ENCODE data around the gene GARIN5A. TPM values are rescaled to one million over a fixed set of nuclear protein-coding genes. Genes with fewer than 3 reads are reported as not detected.

Gene GARIN5A
- polyA plus RNA-seq, 1 of the 3 experiments (the other 2 are of a cell fraction) = 1.3 TPM

GRCh38 chr19:50498219-50499056 is 21.8 kb upstream of the GARIN5A start:
- POLR2A ChIA-PET = no interaction called here

More at GRCh38 chr19:50498219-50499056, 21.8 kb upstream of the GARIN5A start:
- Histone ChIP-seq H2AFZ (ENCODE audit: low read depth) (no peak overlapping the region), H3K36me3 (replicated peaks in 1 of 2; ENCODE audit: control insufficient read depth in 1 of 2, insufficient read depth in 2 of 2, low read length in 1 of 2) (no peaks in the 10 kb centered on the region), H3K9me3 (no peaks in the 10 kb centered on the region), H3K4me3 (ENCODE audit: low read depth in 2 of 2, low read length in 1 of 2) (no peak overlapping the region), H3K4me2 (no peak overlapping the region), H3K27me3 (ENCODE audit: insufficient read depth) (no peaks in the 10 kb centered on the region), H3K79me2 (ENCODE audit: insufficient read depth) (no peaks in the 10 kb centered on the region), H3K4me1 (ENCODE audit: control insufficient read depth in 1 of 2, insufficient read depth in 2 of 2, low read depth in 1 of 2, low read length in 1 of 2) (peaks cover 0 to 7% of the 10 kb centered on the region in 2 experiments; a peak in 1 of 4 replicates), H3K27ac (ENCODE audit: low read depth in 2 of 2, low read length in 1 of 2) (no peak overlapping the region), H4K20me1 (ENCODE audit: insufficient read depth) (no peaks in the 10 kb centered on the region), H3K9me2 (no peaks in the 10 kb centered on the region), H3K9ac (no peak overlapping the region), H3F3A (replicated peaks; ENCODE audit: insufficient read depth) (no peaks in the 10 kb centered on the region)
- WGBS (ENCODE audit: low lambda C conversion rate) = 53% methylated on average over 11 of the region's 11 CpGs
- no peak for TF ChIP-seq RFX5 (IDR thresholded peaks at IDR 0.05; ENCODE audit: low read length)
- TF ChIP-seq RAD21 (IDR thresholded peaks at IDR 0.05; ENCODE audit: low read length) = no peak
- TF ChIP-seq, protein P1, sequence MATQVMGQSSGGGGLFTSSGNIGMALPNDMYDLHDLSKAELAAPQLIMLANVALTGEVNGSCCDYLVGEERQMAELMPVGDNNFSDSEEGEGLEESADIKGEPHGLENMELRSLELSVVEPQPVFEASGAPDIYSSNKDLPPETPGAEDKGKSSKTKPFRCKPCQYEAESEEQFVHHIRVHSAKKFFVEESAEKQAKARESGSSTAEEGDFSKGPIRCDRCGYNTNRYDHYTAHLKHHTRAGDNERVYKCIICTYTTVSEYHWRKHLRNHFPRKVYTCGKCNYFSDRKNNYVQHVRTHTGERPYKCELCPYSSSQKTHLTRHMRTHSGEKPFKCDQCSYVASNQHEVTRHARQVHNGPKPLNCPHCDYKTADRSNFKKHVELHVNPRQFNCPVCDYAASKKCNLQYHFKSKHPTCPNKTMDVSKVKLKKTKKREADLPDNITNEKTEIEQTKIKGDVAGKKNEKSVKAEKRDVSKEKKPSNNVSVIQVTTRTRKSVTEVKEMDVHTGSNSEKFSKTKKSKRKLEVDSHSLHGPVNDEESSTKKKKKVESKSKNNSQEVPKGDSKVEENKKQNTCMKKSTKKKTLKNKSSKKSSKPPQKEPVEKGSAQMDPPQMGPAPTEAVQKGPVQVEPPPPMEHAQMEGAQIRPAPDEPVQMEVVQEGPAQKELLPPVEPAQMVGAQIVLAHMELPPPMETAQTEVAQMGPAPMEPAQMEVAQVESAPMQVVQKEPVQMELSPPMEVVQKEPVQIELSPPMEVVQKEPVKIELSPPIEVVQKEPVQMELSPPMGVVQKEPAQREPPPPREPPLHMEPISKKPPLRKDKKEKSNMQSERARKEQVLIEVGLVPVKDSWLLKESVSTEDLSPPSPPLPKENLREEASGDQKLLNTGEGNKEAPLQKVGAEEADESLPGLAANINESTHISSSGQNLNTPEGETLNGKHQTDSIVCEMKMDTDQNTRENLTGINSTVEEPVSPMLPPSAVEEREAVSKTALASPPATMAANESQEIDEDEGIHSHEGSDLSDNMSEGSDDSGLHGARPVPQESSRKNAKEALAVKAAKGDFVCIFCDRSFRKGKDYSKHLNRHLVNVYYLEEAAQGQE (IDR thresholded peaks at IDR 0.05; ENCODE audit: low read depth, low read length) = no peak
- no peak for TF ChIP-seq POLR2AphosphoS5 (IDR thresholded peaks at IDR 0.05; ENCODE audit: low read depth, low read length)
- TF ChIP-seq USF2 (IDR thresholded peaks at IDR 0.05; ENCODE audit: borderline replicate concordance, low read depth, low read length) = no peak
- TF ChIP-seq, protein P2, sequence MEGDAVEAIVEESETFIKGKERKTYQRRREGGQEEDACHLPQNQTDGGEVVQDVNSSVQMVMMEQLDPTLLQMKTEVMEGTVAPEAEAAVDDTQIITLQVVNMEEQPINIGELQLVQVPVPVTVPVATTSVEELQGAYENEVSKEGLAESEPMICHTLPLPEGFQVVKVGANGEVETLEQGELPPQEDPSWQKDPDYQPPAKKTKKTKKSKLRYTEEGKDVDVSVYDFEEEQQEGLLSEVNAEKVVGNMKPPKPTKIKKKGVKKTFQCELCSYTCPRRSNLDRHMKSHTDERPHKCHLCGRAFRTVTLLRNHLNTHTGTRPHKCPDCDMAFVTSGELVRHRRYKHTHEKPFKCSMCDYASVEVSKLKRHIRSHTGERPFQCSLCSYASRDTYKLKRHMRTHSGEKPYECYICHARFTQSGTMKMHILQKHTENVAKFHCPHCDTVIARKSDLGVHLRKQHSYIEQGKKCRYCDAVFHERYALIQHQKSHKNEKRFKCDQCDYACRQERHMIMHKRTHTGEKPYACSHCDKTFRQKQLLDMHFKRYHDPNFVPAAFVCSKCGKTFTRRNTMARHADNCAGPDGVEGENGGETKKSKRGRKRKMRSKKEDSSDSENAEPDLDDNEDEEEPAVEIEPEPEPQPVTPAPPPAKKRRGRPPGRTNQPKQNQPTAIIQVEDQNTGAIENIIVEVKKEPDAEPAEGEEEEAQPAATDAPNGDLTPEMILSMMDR (IDR thresholded peaks at IDR 0.05) = no peak
- no peak for TF ChIP-seq EP300 (IDR thresholded peaks at IDR 0.05; ENCODE audit: borderline replicate concordance in 1 of 2, low read depth in 1 of 2, low read length in 1 of 2)
- no peak for TF ChIP-seq ELF1 (IDR thresholded peaks at IDR 0.05)
- TF ChIP-seq TEAD4 (IDR thresholded peaks at IDR 0.05; ENCODE audit: borderline replicate concordance, insufficient read depth) = no peak
- no peak for TF ChIP-seq FOXM1 (IDR thresholded peaks at IDR 0.05; ENCODE audit: low read depth)
- TF ChIP-seq GATA2 (CRISPR knock-in tag; IDR thresholded peaks at IDR 0.05) = no peak
- no peak for TF ChIP-seq MXI1 (IDR thresholded peaks at IDR 0.05; ENCODE audit: low read depth, low read length)
- no peak for TF ChIP-seq MEF2A (IDR thresholded peaks at IDR 0.05; ENCODE audit: borderline replicate concordance, low read depth)
- TF ChIP-seq SIN3A (IDR thresholded peaks at IDR 0.05; ENCODE audit: borderline replicate concordance, low read depth, low read length) = no peak
- TF ChIP-seq FOXJ3 (CRISPR knock-in tag; IDR thresholded peaks at IDR 0.05) = no peak
- TF ChIP-seq, protein P3, sequence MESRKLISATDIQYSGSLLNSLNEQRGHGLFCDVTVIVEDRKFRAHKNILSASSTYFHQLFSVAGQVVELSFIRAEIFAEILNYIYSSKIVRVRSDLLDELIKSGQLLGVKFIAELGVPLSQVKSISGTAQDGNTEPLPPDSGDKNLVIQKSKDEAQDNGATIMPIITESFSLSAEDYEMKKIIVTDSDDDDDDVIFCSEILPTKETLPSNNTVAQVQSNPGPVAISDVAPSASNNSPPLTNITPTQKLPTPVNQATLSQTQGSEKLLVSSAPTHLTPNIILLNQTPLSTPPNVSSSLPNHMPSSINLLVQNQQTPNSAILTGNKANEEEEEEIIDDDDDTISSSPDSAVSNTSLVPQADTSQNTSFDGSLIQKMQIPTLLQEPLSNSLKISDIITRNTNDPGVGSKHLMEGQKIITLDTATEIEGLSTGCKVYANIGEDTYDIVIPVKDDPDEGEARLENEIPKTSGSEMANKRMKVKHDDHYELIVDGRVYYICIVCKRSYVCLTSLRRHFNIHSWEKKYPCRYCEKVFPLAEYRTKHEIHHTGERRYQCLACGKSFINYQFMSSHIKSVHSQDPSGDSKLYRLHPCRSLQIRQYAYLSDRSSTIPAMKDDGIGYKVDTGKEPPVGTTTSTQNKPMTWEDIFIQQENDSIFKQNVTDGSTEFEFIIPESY (IDR thresholded peaks at IDR 0.05; ENCODE audit: borderline replicate concordance, low read depth) = no peak
- no peak for TF ChIP-seq NFIC (IDR thresholded peaks at IDR 0.05; ENCODE audit: borderline replicate concordance)
- no peak for TF ChIP-seq NRF1 (IDR thresholded peaks at IDR 0.05; ENCODE audit: low read depth, low read length)
- TF ChIP-seq YY1 (IDR thresholded peaks at IDR 0.05; ENCODE audit: low read depth) = no peak
- no peak for DNase-seq
- CTCF ChIA-PET = no interaction called here

Measured in SK-N-SH (cell line).